Hair follicular keratinocyte (primary cell): Measurements from ENCODE around the gene SLX9. TPM values are rescaled to one million over a fixed set of nuclear protein-coding genes. Genes with fewer than 3 reads are reported as not detected.

ENCODE experiments used
- total RNA-seq: library from RNA; depleted of rRNA; stranded (reverse); fragments of >200 nt; gene quantifications from 2 replicates; pipeline ENCODE4 v1.2.3, GENCODE V29; 2015

Gene SLX9, protein sequence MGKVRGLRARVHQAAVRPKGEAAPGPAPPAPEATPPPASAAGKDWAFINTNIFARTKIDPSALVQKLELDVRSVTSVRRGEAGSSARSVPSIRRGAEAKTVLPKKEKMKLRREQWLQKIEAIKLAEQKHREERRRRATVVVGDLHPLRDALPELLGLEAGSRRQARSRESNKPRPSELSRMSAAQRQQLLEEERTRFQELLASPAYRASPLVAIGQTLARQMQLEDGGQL
- total RNA-seq: 29.9 and 39.7 TPM in 2 replicates

DNA sequence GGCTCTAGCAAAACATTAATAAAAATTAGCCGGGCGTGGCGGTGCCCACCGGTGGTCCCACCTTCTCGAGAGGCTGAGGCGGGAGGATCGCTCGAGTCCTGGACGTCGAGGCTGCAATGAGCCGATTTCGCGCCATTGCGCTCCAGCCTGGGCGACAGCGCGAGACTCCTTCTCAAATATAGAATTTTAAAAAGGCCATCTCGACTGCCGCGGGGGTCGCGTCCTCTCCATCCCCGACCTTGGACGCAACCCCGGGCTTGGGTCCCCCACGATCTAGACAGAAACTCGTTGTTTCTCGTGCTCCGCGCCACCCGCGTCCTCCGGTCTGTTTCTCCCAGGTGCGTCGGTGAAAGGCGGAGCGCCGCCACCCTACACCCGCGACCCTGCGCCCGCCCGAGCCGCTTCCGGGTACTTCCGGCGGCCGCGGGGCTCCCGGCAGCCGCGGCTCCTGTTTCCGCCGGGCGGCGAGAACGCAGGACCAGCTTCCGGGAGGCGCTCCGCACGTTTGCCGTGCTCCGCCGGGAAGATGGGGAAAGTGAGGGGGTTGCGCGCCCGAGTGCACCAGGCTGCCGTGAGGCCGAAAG lies at the start of gene SLX9:
Gene SLX9 (plus strand): TSS at position 498 of the 584 bp plus-strand sequence. CDS start 29 bp downstream, at position 527.

DNA sequence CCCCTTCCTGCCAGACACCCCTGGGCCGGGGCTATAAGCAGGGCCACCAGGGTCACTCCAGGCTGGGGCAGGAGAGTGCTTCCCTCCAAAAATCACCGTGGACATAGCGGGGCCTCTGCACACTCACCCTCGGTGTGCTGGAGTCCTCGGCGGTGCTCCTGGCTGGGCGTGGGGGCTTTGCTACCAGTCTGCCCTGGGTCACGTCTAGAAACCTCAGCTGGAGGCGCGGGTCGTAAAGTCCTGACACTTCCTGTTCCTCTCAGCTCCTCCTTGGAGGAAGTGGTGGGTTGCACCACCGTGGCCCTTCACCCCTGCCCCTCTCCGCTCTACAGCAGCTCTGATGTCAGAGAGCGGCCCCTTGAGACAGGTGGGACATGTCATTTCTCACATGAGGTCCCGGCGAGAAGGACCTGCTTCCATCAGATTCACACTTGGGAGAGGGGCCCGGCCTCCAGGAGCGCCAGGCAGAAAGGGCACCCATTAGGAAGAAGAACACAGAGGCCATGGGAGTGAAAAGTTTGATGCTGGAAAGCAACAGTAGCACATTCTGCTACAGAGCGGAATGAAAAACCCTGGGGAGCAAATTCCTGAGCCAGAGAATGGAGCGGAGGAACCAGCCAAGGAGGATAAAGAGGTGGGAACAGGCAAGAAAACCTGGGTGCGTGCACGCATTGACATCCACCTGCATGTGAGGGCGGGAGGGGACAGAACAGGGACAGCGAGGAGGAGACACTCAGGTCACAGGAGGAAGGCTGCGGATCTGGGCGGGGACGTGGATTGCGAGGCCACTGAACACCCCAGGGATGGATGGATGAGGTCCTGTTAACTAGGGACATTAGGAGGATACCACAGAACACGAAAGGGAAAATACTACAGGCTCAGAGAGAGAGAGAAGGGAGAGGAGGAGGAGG lies 18.9 kb upstream of the SLX9 start, which contains the start of gene ITGB2:
Gene ITGB2 (minus strand): TSS at position 206 of the 911 bp plus-strand sequence. CDS start 10,117 bp downstream, outside the sequence.

Other genes starting within 250 kb of the SLX9 start
- gene KRTAP10-12, start 242.9 kb upstream of the SLX9 start, total RNA-seq: not detected in 2 replicates
- not detected in 2 replicates for gene TSPEAR, start 228.5 kb upstream of the SLX9 start, total RNA-seq
- gene UBE2G2, start 138.2 kb upstream of the SLX9 start, total RNA-seq: 41.7 and 46.1 TPM in 2 replicates
- 82.6 and 98.3 TPM in 2 replicates for gene SUMO3, start 122.0 kb upstream of the SLX9 start, total RNA-seq
- 99.3 and 152 TPM in 2 replicates for gene PTTG1IP, start 66.3 kb upstream of the SLX9 start, total RNA-seq
- gene ITGB2, start 19.1 kb upstream of the SLX9 start, total RNA-seq: 1.6 and 3.5 TPM in 2 replicates
- 18.8 and 24.8 TPM in 2 replicates for gene ADARB1, start 134.6 kb downstream of the SLX9 start, total RNA-seq